Neural cell (in vitro differentiated cells): ENCODE results near the gene P3H2. TPM values are rescaled to one million over a fixed set of nuclear protein-coding genes. Genes with fewer than 3 reads are reported as not detected.

Experiments
- H2AFZ ChIP-seq: fragments of 200-600, 300-800 bp; sonication (generic), shearing (Covaris generic); 2 replicates; pipeline ENCODE4 v1.6.0; 2014; ENCODE audit warnings: low read depth, mild to moderate bottlenecking, antibody characterized with exemption, low read length, moderate library complexity
- H3F3A ChIP-seq: fragments of 200-600 bp; shearing (Covaris generic); 2 replicates; pipeline ENCODE4 v1.6.1; 2016; ENCODE audit warnings: mild to moderate bottlenecking, moderate library complexity, mixed read lengths, antibody characterized with exemption, low read length; ENCODE audit not compliant: insufficient read depth, poor library complexity, severe bottlenecking
- H3K27ac ChIP-seq: fragments of 200-600, 300-800 bp; sonication (generic), shearing (Covaris generic); 2 replicates; pipeline ENCODE4 v1.5.1; 2014; ENCODE audit warnings: mild to moderate bottlenecking, low read length, moderate library complexity
- H3K27me3 ChIP-seq: fragments of 300-800, 200-600 bp; sonication (generic), shearing (Covaris generic); 2 replicates; pipeline ENCODE4 v1.6.0; 2014; ENCODE audit warnings: mild to moderate bottlenecking, low read depth, low read length, moderate library complexity; ENCODE audit not compliant: insufficient read depth
- H3K36me3 ChIP-seq: fragments of 300-800, 200-600 bp; sonication (generic), shearing (Covaris generic); 2 replicates; pipeline ENCODE4 v1.5.1; 2014; ENCODE audit warnings: mild to moderate bottlenecking, antibody characterized with exemption, low read length, moderate library complexity; ENCODE audit not compliant: insufficient read depth
- H3K4me2 ChIP-seq: fragments of 300-800, 200-600 bp; sonication (generic), shearing (Covaris generic); 2 replicates; pipeline ENCODE4 v1.6.0; 2014; ENCODE audit warnings: mild to moderate bottlenecking, low read length
- H3K4me3 ChIP-seq: fragments of 300-800, 200-600 bp; sonication (generic), shearing (Covaris generic); 2 replicates; pipeline ENCODE4 v1.5.1; 2014; ENCODE audit warnings: mild to moderate bottlenecking, low read length, moderate library complexity
- H3K79me2 ChIP-seq: fragments of 200-600 bp; shearing (Covaris generic); replicated peaks from 2 replicates; pipeline ENCODE4 v1.6.0; 2014; ENCODE audit warnings: mild to moderate bottlenecking, low read length, moderate library complexity; ENCODE audit not compliant: insufficient read depth
- H3K9ac ChIP-seq: fragments of 300-800, 200-600 bp; sonication (generic), shearing (Covaris generic); 2 replicates; pipeline ENCODE4 v1.6.1; 2016; ENCODE audit warnings: mild to moderate bottlenecking, low read length, mixed read lengths
- H3K9me2 ChIP-seq: fragments of 200-600 bp; shearing (Covaris generic); 2 replicates; pipeline ENCODE4 v1.6.1; 2016; ENCODE audit warnings: mild to moderate bottlenecking, low read length, mixed read lengths; ENCODE audit not compliant: insufficient read depth
- H3K9me3 ChIP-seq: fragments of 200-600, 300-800 bp; sonication (generic), shearing (Covaris generic); 2 replicates; pipeline ENCODE4 v1.6.1; 2016; ENCODE audit warnings: mild to moderate bottlenecking, mixed run types, low read length, moderate library complexity, mixed read lengths
- H4K20me1 ChIP-seq: fragments of 200-600 bp; shearing (Covaris generic); 2 replicates; pipeline ENCODE4 v1.6.1; 2016; ENCODE audit warnings: mild to moderate bottlenecking, mixed run types; ENCODE audit not compliant: insufficient read depth
- EP300 ChIP-seq: fragments of 450-650 bp; conservative IDR thresholded peaks from 2 replicates; pipeline ENCODE4 v1.6.1; 2014; ENCODE audit warnings: antibody characterized with exemption, mild to moderate bottlenecking, moderate library complexity; ENCODE audit not compliant: poor library complexity, severe bottlenecking
- EZH2 ChIP-seq: fragments of 200-600, 300-800 bp; shearing (Covaris generic), sonication (generic); IDR thresholded peaks from 2 replicates; pipeline ENCODE4 v1.6.1; 2014; ENCODE audit warnings: antibody characterized with exemption, low read length, borderline replicate concordance, mild to moderate bottlenecking; ENCODE audit not compliant: insufficient read depth, poor library complexity, severe bottlenecking
- MXI1 ChIP-seq: fragments of 450-650 bp; conservative IDR thresholded peaks from 2 replicates; pipeline ENCODE4 v1.6.1; 2014; ENCODE audit warnings: antibody characterized with exemption, mild to moderate bottlenecking; ENCODE audit not compliant: poor library complexity, severe bottlenecking
- POLR2AphosphoS5 ChIP-seq: IDR thresholded peaks from 2 replicates; pipeline ENCODE4 v1.6.1; 2012
- RAD21 ChIP-seq: fragments of 450-650 bp; conservative IDR thresholded peaks from 2 replicates; pipeline ENCODE4 v1.6.1; 2014; ENCODE audit warnings: antibody characterized with exemption, mild to moderate bottlenecking, moderate library complexity
- SMC3 ChIP-seq: fragments of 450-650 bp; conservative IDR thresholded peaks from 2 replicates; pipeline ENCODE4 v1.6.1; 2014; ENCODE audit warnings: antibody characterized with exemption, mild to moderate bottlenecking, moderate library complexity; ENCODE audit not compliant: poor library complexity
- TAF1 ChIP-seq: IDR thresholded peaks from 2 replicates; pipeline ENCODE4 v1.6.1; 2012; ENCODE audit warnings: low read depth
- polyA plus RNA-seq: library from polyadenylated mRNA; depleted of rRNA; stranded (reverse); fragments of >200 nt; gene quantifications from 2 replicates; pipeline ENCODE4 v1.2.3, GENCODE V29; 2014
- TF ChIP-seq, protein P1 (sequence below): fragments of 450-650 bp; IDR thresholded peaks from 2 replicates; pipeline ENCODE4 v1.5.1; 2014; ENCODE audit warnings: antibody characterized with exemption, mild to moderate bottlenecking, moderate library complexity; ENCODE audit not compliant: poor library complexity, severe bottlenecking
- TF ChIP-seq, protein P2 (sequence below): IDR thresholded peaks from 2 replicates; pipeline ENCODE4 v1.6.1; 2012; ENCODE audit warnings: borderline replicate concordance

The P3H2 gene
- polyA plus RNA-seq, 1 donor from 2014 or later, result 0.68 TPM

- TF ChIP-seq EP300 (no peak), MXI1 (no peak), EZH2 (no peak), TAF1 (no peak), RAD21 (no peak)
- TF ChIP-seq, protein P1, sequence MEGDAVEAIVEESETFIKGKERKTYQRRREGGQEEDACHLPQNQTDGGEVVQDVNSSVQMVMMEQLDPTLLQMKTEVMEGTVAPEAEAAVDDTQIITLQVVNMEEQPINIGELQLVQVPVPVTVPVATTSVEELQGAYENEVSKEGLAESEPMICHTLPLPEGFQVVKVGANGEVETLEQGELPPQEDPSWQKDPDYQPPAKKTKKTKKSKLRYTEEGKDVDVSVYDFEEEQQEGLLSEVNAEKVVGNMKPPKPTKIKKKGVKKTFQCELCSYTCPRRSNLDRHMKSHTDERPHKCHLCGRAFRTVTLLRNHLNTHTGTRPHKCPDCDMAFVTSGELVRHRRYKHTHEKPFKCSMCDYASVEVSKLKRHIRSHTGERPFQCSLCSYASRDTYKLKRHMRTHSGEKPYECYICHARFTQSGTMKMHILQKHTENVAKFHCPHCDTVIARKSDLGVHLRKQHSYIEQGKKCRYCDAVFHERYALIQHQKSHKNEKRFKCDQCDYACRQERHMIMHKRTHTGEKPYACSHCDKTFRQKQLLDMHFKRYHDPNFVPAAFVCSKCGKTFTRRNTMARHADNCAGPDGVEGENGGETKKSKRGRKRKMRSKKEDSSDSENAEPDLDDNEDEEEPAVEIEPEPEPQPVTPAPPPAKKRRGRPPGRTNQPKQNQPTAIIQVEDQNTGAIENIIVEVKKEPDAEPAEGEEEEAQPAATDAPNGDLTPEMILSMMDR, result no peak
- Histone ChIP-seq H3K27me3 (no peaks in the 10 kb centered on the region), H3K9me3 (no peaks in the 10 kb centered on the region), H3K36me3 (no peaks in the 10 kb centered on the region), H3K9ac (no peak overlapping the region), H4K20me1 (no peaks in the 10 kb centered on the region), H3K4me3 (no peak overlapping the region), H3K27ac (no peak overlapping the region), H3K79me2 (no peaks in the 10 kb centered on the region), H2AFZ (no peak overlapping the region), H3F3A (no peaks in the 10 kb centered on the region), H3K4me2 (no peak overlapping the region), H3K9me2 (no peaks in the 10 kb centered on the region)
These were observed 115.2 kb downstream of the P3H2 start for GRCh38 chr3:190005343-190006113.

DNA sequence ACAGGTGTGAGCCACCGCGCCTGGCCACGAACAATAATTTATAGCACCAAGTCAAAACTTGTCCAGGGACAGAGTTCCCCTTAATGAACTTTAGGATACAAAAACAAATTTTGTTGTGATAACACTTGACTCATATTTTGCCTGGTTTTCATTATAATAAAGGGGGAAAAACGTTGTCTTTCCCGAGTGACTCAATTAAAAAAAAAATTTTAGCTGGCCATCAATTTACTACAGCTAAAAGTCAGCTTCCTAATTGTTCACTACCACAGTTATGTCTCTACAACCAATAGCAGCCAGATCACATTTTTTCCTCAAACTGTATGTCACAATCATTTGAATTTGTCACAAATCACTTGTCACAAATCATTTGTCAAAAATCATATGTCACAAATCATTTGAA, 116.0 kb downstream of the P3H2 start:
- H3K9me3 ChIP-seq, result no peaks in the 10 kb centered on the region
- H2AFZ ChIP-seq, result no peak overlapping the region
- TF ChIP-seq POLR2AphosphoS5, result peak; percentile 26
- TF ChIP-seq EP300, result peak; percentile 89
- TF ChIP-seq EZH2, result no peak
- H3K36me3 ChIP-seq, result no peaks in the 10 kb centered on the region
- H3K9ac ChIP-seq, result no peak overlapping the region
- no peak overlapping the region for H3K4me3 ChIP-seq
- no peaks in the 10 kb centered on the region for H3K79me2 ChIP-seq
- H3K27me3 ChIP-seq, result no peaks in the 10 kb centered on the region
- H3K4me2 ChIP-seq, result no peak overlapping the region
- H4K20me1 ChIP-seq, result no peaks in the 10 kb centered on the region
- no peaks in the 10 kb centered on the region for H3F3A ChIP-seq
- no peaks in the 10 kb centered on the region for H3K9me2 ChIP-seq
- no peak overlapping the region for H3K27ac ChIP-seq

DNA sequence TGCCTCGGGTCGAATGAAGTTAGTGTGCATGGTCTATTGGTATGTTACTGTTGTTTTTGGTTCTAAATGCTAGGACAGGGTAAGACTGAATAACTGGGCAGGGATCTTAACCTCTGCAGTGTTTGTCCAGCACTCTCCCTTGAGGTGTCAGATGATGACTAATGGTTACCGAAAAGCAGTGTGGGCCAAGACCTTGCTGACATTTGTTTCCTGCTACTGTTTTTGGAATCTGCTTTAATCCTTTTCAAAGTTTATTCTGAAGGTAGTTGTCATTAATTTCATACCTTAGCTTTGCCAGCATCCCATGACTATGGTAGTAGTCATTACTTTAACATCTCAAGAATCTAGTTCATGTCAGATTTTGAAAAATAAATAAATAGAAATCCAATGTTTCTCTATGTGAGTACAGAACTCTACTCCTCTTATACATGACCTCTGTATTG, 117.0 kb downstream of the P3H2 start:
- no peak overlapping the region for H3K27ac ChIP-seq
- H4K20me1 ChIP-seq, result no peaks in the 10 kb centered on the region
- TF ChIP-seq SMC3 (no peak), EZH2 (no peak), MXI1 (no peak), TAF1 (no peak), RAD21 (no peak), EP300 (no peak), POLR2AphosphoS5 (no peak)
- TF ChIP-seq, protein P2, sequence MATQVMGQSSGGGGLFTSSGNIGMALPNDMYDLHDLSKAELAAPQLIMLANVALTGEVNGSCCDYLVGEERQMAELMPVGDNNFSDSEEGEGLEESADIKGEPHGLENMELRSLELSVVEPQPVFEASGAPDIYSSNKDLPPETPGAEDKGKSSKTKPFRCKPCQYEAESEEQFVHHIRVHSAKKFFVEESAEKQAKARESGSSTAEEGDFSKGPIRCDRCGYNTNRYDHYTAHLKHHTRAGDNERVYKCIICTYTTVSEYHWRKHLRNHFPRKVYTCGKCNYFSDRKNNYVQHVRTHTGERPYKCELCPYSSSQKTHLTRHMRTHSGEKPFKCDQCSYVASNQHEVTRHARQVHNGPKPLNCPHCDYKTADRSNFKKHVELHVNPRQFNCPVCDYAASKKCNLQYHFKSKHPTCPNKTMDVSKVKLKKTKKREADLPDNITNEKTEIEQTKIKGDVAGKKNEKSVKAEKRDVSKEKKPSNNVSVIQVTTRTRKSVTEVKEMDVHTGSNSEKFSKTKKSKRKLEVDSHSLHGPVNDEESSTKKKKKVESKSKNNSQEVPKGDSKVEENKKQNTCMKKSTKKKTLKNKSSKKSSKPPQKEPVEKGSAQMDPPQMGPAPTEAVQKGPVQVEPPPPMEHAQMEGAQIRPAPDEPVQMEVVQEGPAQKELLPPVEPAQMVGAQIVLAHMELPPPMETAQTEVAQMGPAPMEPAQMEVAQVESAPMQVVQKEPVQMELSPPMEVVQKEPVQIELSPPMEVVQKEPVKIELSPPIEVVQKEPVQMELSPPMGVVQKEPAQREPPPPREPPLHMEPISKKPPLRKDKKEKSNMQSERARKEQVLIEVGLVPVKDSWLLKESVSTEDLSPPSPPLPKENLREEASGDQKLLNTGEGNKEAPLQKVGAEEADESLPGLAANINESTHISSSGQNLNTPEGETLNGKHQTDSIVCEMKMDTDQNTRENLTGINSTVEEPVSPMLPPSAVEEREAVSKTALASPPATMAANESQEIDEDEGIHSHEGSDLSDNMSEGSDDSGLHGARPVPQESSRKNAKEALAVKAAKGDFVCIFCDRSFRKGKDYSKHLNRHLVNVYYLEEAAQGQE, result no peak
- TF ChIP-seq, protein P1, result no peak
- no peak overlapping the region for H3K9ac ChIP-seq
- H3K4me3 ChIP-seq, result no peak overlapping the region
- H3K9me3 ChIP-seq, result no peaks in the 10 kb centered on the region
- H3K27me3 ChIP-seq, result no peaks in the 10 kb centered on the region
- no peaks in the 10 kb centered on the region for H3K9me2 ChIP-seq
- H3K4me2 ChIP-seq, result no peak overlapping the region
- no peaks in the 10 kb centered on the region for H3K79me2 ChIP-seq
- H2AFZ ChIP-seq, result no peak overlapping the region
- no peaks in the 10 kb centered on the region for H3K36me3 ChIP-seq
- H3F3A ChIP-seq, result no peaks in the 10 kb centered on the region
